KMS-11 (cell line): ENCODE results near the gene C1QTNF2.

Experiments used
- H2AFZ ChIP-seq: fragments of 200-600 bp; sonication (generic); 2 replicates; pipeline ENCODE4 v1.6.1; 2016; ENCODE audit warnings: antibody characterized with exemption, mixed run types, low read depth
- H3K27ac ChIP-seq: fragments of 200-600 bp; sonication (generic); 2 replicates; pipeline ENCODE4 v1.6.1; 2016; ENCODE audit warnings: mild to moderate bottlenecking, mixed run types
- H3K27me3 ChIP-seq: fragments of 200-600 bp; sonication (generic); 2 replicates; pipeline ENCODE4 v1.6.1; 2017; ENCODE audit warnings: mild to moderate bottlenecking, low read depth, mixed run types, moderate library complexity; ENCODE audit not compliant: insufficient read depth
- H3K36me3 ChIP-seq: fragments of 200-600 bp; sonication (generic); 2 replicates; pipeline ENCODE4 v1.6.1; 2017; ENCODE audit warnings: mild to moderate bottlenecking, mixed run types; ENCODE audit not compliant: insufficient read depth
- H3K4me1 ChIP-seq: fragments of 200-600 bp; sonication (generic); 2 replicates; pipeline ENCODE4 v1.6.1; 2016; ENCODE audit warnings: mild to moderate bottlenecking, low read depth, mixed run types; ENCODE audit not compliant: poor library complexity, severe bottlenecking
- H3K4me2 ChIP-seq: fragments of 200-600 bp; sonication (generic); 2 replicates; pipeline ENCODE4 v1.7.0; 2016; ENCODE audit warnings: mild to moderate bottlenecking, mixed run types
- H3K4me3 ChIP-seq: fragments of 200-600 bp; sonication (generic); IDR thresholded peaks from 2 replicates; pipeline ENCODE4 v1.6.1; 2017; ENCODE audit warnings: low read depth, low read length, mixed read lengths; ENCODE audit not compliant: insufficient read depth
- H3K79me2 ChIP-seq: fragments of 200-600 bp; sonication (generic); 2 replicates; pipeline ENCODE4 v1.6.1; 2016; ENCODE audit warnings: low read depth, mixed run types; ENCODE audit not compliant: insufficient read depth
- H3K9ac ChIP-seq: fragments of 200-600 bp; sonication (generic); 2 replicates; pipeline ENCODE4 v1.6.1; 2016; ENCODE audit warnings: mild to moderate bottlenecking, mixed run types
- H4K20me1 ChIP-seq: fragments of 200-600 bp; sonication (generic); 2 replicates; pipeline ENCODE4 v1.6.1; 2016; ENCODE audit warnings: mild to moderate bottlenecking, mixed run types; ENCODE audit not compliant: insufficient read depth
- CTCF ChIP-seq: fragments of 200-600 bp; sonication (generic); conservative IDR thresholded peaks from 2 replicates; pipeline ENCODE4 v1.6.1; 2017; ENCODE audit warnings: low read depth, mild to moderate bottlenecking, antibody characterized with exemption, low read length, moderate library complexity, mixed read lengths

C1QTNF2 gene

GRCh38 chr5:160363211-160363610, 7.2 kb downstream of the C1QTNF2 start:
- Histone ChIP-seq H4K20me1 (no peaks in the 10 kb centered on the region), H3K4me2 (no peak overlapping the region), H3K4me3 (no peak overlapping the region), H3K79me2 (no peaks in the 10 kb centered on the region), H3K36me3 (no peaks in the 10 kb centered on the region), H2AFZ (no peak overlapping the region), H3K27me3 (no peaks in the 10 kb centered on the region), H3K27ac (no peak overlapping the region), H3K9ac (no peak overlapping the region), H3K4me1 (no peaks in the 10 kb centered on the region)
- TF ChIP-seq CTCF, result no peak

GRCh38 chr5:160361624-160362228, 8.7 kb downstream of the C1QTNF2 start:
- H3K79me2 ChIP-seq, result no peaks in the 10 kb centered on the region
- no peak overlapping the region for H3K9ac ChIP-seq
- H3K27ac ChIP-seq, result no peak overlapping the region
- no peak overlapping the region for H3K4me3 ChIP-seq
- H3K36me3 ChIP-seq, result no peaks in the 10 kb centered on the region
- no peak overlapping the region for H3K4me2 ChIP-seq
- H4K20me1 ChIP-seq, result no peaks in the 10 kb centered on the region
- H3K4me1 ChIP-seq, result no peaks in the 10 kb centered on the region
- H2AFZ ChIP-seq, result no peak overlapping the region
- TF ChIP-seq CTCF, result no peak
- H3K27me3 ChIP-seq, result no peaks in the 10 kb centered on the region

- H3K79me2 ChIP-seq, result no peaks in the 10 kb centered on the region
- H3K36me3 ChIP-seq, result no peaks in the 10 kb centered on the region
- H3K4me2 ChIP-seq, result no peak overlapping the region
- no peak overlapping the region for H2AFZ ChIP-seq
- H3K27ac ChIP-seq, result no peak overlapping the region
- H3K9ac ChIP-seq, result no peak overlapping the region
- no peaks in the 10 kb centered on the region for H3K4me1 ChIP-seq
- TF ChIP-seq CTCF, result no peak
- no peaks in the 10 kb centered on the region for H3K27me3 ChIP-seq
- H4K20me1 ChIP-seq, result no peaks in the 10 kb centered on the region
- no peak overlapping the region for H3K4me3 ChIP-seq
These were observed 10.1 kb downstream of the C1QTNF2 start for GRCh38 chr5:160360310-160360709.

GRCh38 chr5:160359816-160360215, 10.6 kb downstream of the C1QTNF2 start:
- H3K4me2 ChIP-seq, result no peak overlapping the region
- H2AFZ ChIP-seq, result no peak overlapping the region
- no peaks in the 10 kb centered on the region for H3K36me3 ChIP-seq

More at GRCh38 chr5:160359816-160360215, 10.6 kb downstream of the C1QTNF2 start:
- H3K9ac ChIP-seq, result no peak overlapping the region
- H3K27me3 ChIP-seq, result no peaks in the 10 kb centered on the region
- no peak overlapping the region for H3K27ac ChIP-seq
- TF ChIP-seq CTCF, result no peak
- H3K4me1 ChIP-seq, result no peaks in the 10 kb centered on the region
- H3K79me2 ChIP-seq, result no peaks in the 10 kb centered on the region
- no peaks in the 10 kb centered on the region for H4K20me1 ChIP-seq
- H3K4me3 ChIP-seq, result no peak overlapping the region
